ENCODE results near the gene SH3GL2. TPM values are rescaled to one million over a fixed set of nuclear protein-coding genes. Genes with fewer than 3 reads are reported as not detected.
"Not testable (repeated sequence)": the region's sequence is repeated elsewhere in the genome, so short reads cannot be mapped to it uniquely, and the experiment has no call there.

SH3GL2 gene
- total RNA-seq, 2 donors from 2014 or later, result 1.5 to 8.2 TPM

DNA sequence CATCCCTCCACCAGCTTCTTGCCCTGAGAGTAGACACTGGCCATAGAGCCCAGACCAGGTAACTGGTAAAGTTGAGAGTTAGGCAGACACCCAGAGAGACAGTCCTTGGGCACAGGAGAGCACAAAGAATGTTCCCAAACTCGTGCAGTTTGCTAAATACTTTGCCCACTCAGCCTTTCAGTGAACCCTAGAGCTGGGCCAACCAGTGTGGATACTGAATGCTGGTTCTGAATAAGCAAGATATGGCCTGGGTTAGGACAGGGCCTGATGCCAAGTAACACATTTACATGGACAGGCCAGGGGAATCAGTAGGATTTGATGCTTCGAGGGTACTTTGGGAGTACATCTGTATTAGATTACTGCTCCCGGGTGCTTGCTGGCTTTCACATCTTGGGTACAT lies 185.4 kb downstream of the SH3GL2 start:
- no peak for DNase-seq (ENCODE audit: low spot score)
- Histone ChIP-seq H3K9me3 (no peaks in the 10 kb centered on the region), H3K36me3 (no peaks in the 10 kb centered on the region), H3K4me3 (no peak overlapping the region), H3K4me1 (replicated peaks) (no peaks in the 10 kb centered on the region), H3K27ac (no peak overlapping the region), H3K27me3 (replicated peaks; ENCODE audit: insufficient read depth) (no peaks in the 10 kb centered on the region)
- WGBS, result 82% methylated on average over 2 of the region's 3 CpGs
- intact Hi-C loops (cut with DNase I), result no loop called here
- no peak for TF ChIP-seq POLR2AphosphoS5 (IDR thresholded peaks at IDR 0.05)
- TF ChIP-seq POLR2A (IDR thresholded peaks at IDR 0.05), result no peak
- TF ChIP-seq, protein P1, sequence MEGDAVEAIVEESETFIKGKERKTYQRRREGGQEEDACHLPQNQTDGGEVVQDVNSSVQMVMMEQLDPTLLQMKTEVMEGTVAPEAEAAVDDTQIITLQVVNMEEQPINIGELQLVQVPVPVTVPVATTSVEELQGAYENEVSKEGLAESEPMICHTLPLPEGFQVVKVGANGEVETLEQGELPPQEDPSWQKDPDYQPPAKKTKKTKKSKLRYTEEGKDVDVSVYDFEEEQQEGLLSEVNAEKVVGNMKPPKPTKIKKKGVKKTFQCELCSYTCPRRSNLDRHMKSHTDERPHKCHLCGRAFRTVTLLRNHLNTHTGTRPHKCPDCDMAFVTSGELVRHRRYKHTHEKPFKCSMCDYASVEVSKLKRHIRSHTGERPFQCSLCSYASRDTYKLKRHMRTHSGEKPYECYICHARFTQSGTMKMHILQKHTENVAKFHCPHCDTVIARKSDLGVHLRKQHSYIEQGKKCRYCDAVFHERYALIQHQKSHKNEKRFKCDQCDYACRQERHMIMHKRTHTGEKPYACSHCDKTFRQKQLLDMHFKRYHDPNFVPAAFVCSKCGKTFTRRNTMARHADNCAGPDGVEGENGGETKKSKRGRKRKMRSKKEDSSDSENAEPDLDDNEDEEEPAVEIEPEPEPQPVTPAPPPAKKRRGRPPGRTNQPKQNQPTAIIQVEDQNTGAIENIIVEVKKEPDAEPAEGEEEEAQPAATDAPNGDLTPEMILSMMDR (IDR thresholded peaks at IDR 0.05), result no peak

DNA sequence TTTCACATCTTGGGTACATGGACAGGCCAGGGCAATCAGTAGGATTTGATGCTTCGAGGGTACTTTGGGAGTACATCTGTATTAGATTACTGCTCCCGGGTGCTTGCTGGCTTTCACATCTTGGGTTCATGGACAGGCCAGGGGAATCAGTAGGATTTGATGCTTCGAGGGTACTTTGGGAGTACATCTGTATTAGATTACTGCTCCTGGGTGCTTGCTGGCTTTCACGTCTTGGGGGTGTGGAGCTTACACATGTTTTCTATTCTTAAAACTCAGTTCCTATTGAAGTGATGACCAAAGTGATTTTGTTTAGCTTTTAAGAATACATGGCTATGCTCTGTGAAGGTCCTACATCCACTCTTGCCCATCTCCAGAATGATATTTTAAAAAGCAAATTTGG lies 186.3 kb downstream of the SH3GL2 start:
- H3K4me3 ChIP-seq; H3K36me3 ChIP-seq; intact Hi-C loops (cut with DNase I); DNase-seq (ENCODE audit: low spot score); H3K27ac ChIP-seq; H3K9me3 ChIP-seq; H3K4me1 ChIP-seq (replicated peaks); H3K27me3 ChIP-seq (replicated peaks; ENCODE audit: insufficient read depth): not testable (repeated sequence)
- 75% methylated on average over 4 of the region's 4 CpGs for WGBS

DNA sequence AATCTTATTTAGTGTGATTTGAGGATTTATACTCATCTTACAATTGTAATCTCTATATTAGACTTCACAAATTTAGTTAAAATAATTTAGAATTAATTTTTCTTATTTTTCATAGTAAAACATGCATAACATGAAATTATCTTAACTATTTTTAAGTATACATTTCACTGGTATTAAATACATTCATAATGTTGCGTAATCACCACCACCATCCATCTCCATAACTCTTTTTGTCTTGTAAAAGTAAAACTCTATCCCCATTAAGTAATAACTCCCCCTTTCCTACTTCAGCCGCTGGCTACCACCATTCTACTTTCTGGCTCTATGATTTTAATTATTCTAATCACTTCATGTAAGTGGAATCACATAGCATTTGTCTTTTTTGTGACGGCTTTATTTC lies 193.4 kb downstream of the SH3GL2 start:
- 87% methylated on average over 3 of the region's 3 CpGs for WGBS
- H3K36me3 ChIP-seq, result no peaks in the 10 kb centered on the region
- H3K9me3 ChIP-seq, result no peaks in the 10 kb centered on the region
- no peak for TF ChIP-seq POLR2A (IDR thresholded peaks at IDR 0.05)
- no peak for TF ChIP-seq POLR2AphosphoS5 (IDR thresholded peaks at IDR 0.05)
- TF ChIP-seq, protein P1 (IDR thresholded peaks at IDR 0.05), result no peak
- H3K4me1 ChIP-seq (replicated peaks), result no peaks in the 10 kb centered on the region
- DNase-seq (ENCODE audit: low spot score), result no peak
- no peak overlapping the region for H3K4me3 ChIP-seq
- H3K27me3 ChIP-seq (replicated peaks; ENCODE audit: insufficient read depth), result no peaks in the 10 kb centered on the region
- no peak overlapping the region for H3K27ac ChIP-seq
- intact Hi-C loops (cut with DNase I), result no loop called here

DNA sequence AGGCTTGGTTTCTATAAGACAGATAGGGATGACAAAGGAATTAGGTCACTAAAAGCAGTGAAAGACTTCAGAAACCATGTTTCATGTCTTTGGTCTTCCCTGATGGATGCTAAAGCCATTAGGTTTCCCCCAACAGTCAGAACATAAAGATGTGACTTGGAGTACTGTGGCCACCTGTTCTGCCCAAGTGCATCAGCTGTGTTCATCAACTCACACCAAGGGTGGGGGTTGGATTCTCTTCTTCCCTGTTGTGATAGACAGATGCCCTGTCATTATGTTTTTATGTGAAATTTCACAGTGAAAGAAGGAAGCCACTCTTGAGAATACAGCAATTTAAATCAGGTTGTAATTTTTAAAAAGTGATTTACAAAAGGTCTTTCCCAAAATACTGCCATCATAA lies 196.8 kb downstream of the SH3GL2 start:
- Histone ChIP-seq H3K9me3 (no peaks in the 10 kb centered on the region), H3K4me3 (no peak overlapping the region), H3K36me3 (no peaks in the 10 kb centered on the region), H3K27me3 (replicated peaks; ENCODE audit: insufficient read depth) (no peaks in the 10 kb centered on the region), H3K27ac (no peak overlapping the region), H3K4me1 (replicated peaks) (no peaks in the 10 kb centered on the region)
- no peak for DNase-seq (ENCODE audit: low spot score)
- intact Hi-C loops (cut with DNase I), result no loop called here
- no peak for TF ChIP-seq POLR2AphosphoS5 (IDR thresholded peaks at IDR 0.05)
- TF ChIP-seq, protein P1 (IDR thresholded peaks at IDR 0.05), result no peak
- no peak for TF ChIP-seq POLR2A (IDR thresholded peaks at IDR 0.05)

DNA sequence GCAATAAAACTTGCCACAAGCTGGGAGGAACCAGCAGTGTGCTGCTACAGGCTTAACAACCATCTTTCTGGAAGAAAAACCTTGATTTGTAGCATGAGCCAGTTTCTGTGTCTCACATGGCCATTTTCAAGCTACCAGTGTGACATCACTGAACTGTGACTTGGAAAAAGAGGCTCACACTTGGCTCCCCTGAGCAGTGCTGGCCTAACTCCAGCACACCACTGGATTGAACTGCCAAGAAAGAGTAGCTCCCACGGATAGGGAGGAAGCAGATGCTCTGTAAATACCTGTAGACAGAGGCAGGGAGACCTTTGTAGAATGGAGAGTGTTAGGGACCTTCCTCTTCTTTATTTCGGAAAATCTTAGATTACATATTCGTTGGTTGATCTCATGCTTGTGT lies 197.9 kb downstream of the SH3GL2 start:
- no peaks in the 10 kb centered on the region for H3K4me1 ChIP-seq (replicated peaks)
- WGBS, result 14% methylated on average over 3 of the region's 3 CpGs

More for the DNA sequence above, 197.9 kb downstream of the SH3GL2 start:
- H3K4me3 ChIP-seq, result no peak overlapping the region
- H3K27ac ChIP-seq, result no peak overlapping the region
- no peaks in the 10 kb centered on the region for H3K27me3 ChIP-seq (replicated peaks; ENCODE audit: insufficient read depth)
- H3K36me3 ChIP-seq, result no peaks in the 10 kb centered on the region
- no peak for DNase-seq (ENCODE audit: low spot score)
- H3K9me3 ChIP-seq, result no peaks in the 10 kb centered on the region
- intact Hi-C loops (cut with DNase I), result no loop called here
- TF ChIP-seq POLR2AphosphoS5 (IDR thresholded peaks at IDR 0.05), result no peak
- TF ChIP-seq, protein P1 (IDR thresholded peaks at IDR 0.05), result no peak
- no peak for TF ChIP-seq POLR2A (IDR thresholded peaks at IDR 0.05)
